ENCODE measurements around the gene CCR7. TPM values are rescaled to one million over a fixed set of nuclear protein-coding genes. Genes with fewer than 3 reads are reported as not detected.

CCR7 gene
- total and polyA plus RNA-seq, 2 of the 8 experiments (the other 6 are each of a cell fraction or from before 2014, with no cell fraction given): 0.12 to 0.17 TPM

- no peak overlapping the region for H3K23ac ChIP-seq (ENCODE audit: insufficient read length)
- no peak overlapping the region for H3K18ac ChIP-seq (ENCODE audit: extremely low read depth, low read length)
- no peaks in the 10 kb centered on the region for H3K9me3 ChIP-seq (ENCODE audit: insufficient read depth in 2 of 2, low read depth in 1 of 2, low read length in 1 of 2)
- H4K8ac ChIP-seq (ENCODE audit: extremely low read depth, insufficient read depth, low read length): no peak overlapping the region
- WGBS, 2 experiments (ENCODE audit: extremely low coverage in 1 of 2, insufficient coverage in 1 of 2, insufficient read length in 1 of 2, insufficient replicate concordance in 2 of 2, low coverage in 1 of 2, low lambda C conversion rate in 2 of 2, missing lambda C conversion rate in 1 of 2): 93% methylated on average over 8 of the region's 8 CpGs; no CpG with 5 or more reads in 1 of the 2 experiments
- no peak overlapping the region for H2BK12ac ChIP-seq (ENCODE audit: low read depth, low read length)
- H3K79me1 ChIP-seq (ENCODE audit: low read depth, low read length): no peaks in the 10 kb centered on the region
- no peak overlapping the region for H3K56ac ChIP-seq (replicated peaks; ENCODE audit: insufficient read length, low read depth, low read length)
- no peak overlapping the region for H3K27ac ChIP-seq (ENCODE audit: low read depth, low read length)
- no peak overlapping the region for H2BK20ac ChIP-seq (ENCODE audit: low read length)
- CTCF ChIA-PET (ENCODE audit: partially characterized antibody): interaction anchor here (1.0 to 5.9 kb wide), 4 partner anchors 9 to 882 kb away, joined by 3 to 32 read pairs (median 4); no protein-coding TSS in a partner anchor
- no peak overlapping the region for H3K4ac ChIP-seq (replicated peaks; ENCODE audit: insufficient read length, low read depth, low read length)
- no peak overlapping the region for H3K14ac ChIP-seq (ENCODE audit: insufficient read length)
- H3K9ac ChIP-seq (replicated peaks in 1 of 4; ENCODE audit: extremely low read depth in 1 of 4, low read depth in 3 of 4, low read length in 3 of 4): no peak overlapping the region
- no peak overlapping the region for H2AFZ ChIP-seq (ENCODE audit: low read length)
- POLR2A ChIA-PET (ENCODE audit: partially characterized antibody): no interaction called here
- no peaks in the 10 kb centered on the region for H4K20me1 ChIP-seq (replicated peaks in 1 of 2; ENCODE audit: control insufficient read depth in 1 of 2, insufficient read depth in 2 of 2, low read length in 2 of 2)
- H2AK5ac ChIP-seq (ENCODE audit: low read depth, low read length): no peak overlapping the region
- DNase-seq (ENCODE audit: low read depth in 1 of 2, low spot score in 2 of 2) (no peak), FAIRE-seq (no peak)
- peaks cover 2 to 7% (median 5%) of the 10 kb centered on the region in 4 experiments for H3K4me1 ChIP-seq (replicated peaks in 1 of 4; ENCODE audit: control insufficient read depth in 3 of 4, insufficient read depth in 4 of 4, low read length in 3 of 4)
- H3K4me2 ChIP-seq (ENCODE audit: insufficient read depth in 1 of 2, low read depth in 2 of 2, low read length in 2 of 2): no peak overlapping the region
- no peaks in the 10 kb centered on the region for H3K36me3 ChIP-seq (ENCODE audit: control insufficient read depth in 2 of 4, insufficient read depth in 4 of 4, low read length in 3 of 4)
- H2BK5ac ChIP-seq (ENCODE audit: low read depth, low read length): no peak overlapping the region
- H3K4me3 ChIP-seq (ENCODE audit: extremely low read depth in 1 of 4, insufficient read depth in 2 of 4, low read depth in 3 of 4, low read length in 4 of 4): no peak overlapping the region
- no peak overlapping the region for H4K5ac ChIP-seq (ENCODE audit: insufficient read length, low read depth, low read length)
- H3K23me2 ChIP-seq (ENCODE audit: low read depth, low read length): no peaks in the 10 kb centered on the region
- no peak overlapping the region for H4K91ac ChIP-seq (replicated peaks; ENCODE audit: insufficient read length, low read length)
- no peak overlapping the region for H2BK120ac ChIP-seq (replicated peaks; ENCODE audit: low read depth, low read length)
- no peaks in the 10 kb centered on the region for H3K79me2 ChIP-seq (ENCODE audit: control insufficient read depth in 1 of 2, insufficient read depth in 2 of 2, low read length in 2 of 2)
- H2BK15ac ChIP-seq (ENCODE audit: low read length): no peak overlapping the region
- no peaks in the 10 kb centered on the region; a peak in 1 of 7 replicates for H3K27me3 ChIP-seq (replicated peaks in 1 of 4; ENCODE audit: control insufficient read depth in 3 of 4, extremely low read depth in 1 of 4, insufficient read depth in 3 of 4, low read length in 3 of 4)
- TF ChIP-seq TAF1 (IDR thresholded peaks at IDR 0.05; ENCODE audit: low read depth, low read length): no peak
- no peak for TF ChIP-seq ASH2L (IDR thresholded peaks at IDR 0.05; ENCODE audit: low read length)
- no peak for TF ChIP-seq NANOG (IDR thresholded peaks at IDR 0.05; ENCODE audit: insufficient read depth, low read depth, low read length, poor library complexity, severe bottlenecking)
- no peak for TF ChIP-seq CHD2 (IDR thresholded peaks at IDR 0.05; ENCODE audit: low read length)
- no peak for TF ChIP-seq RNF2 (IDR thresholded peaks at IDR 0.05; ENCODE audit: borderline replicate concordance, low read depth, low read length, missing control alignments, poor library complexity, severe bottlenecking)
- TF ChIP-seq USF2 (IDR thresholded peaks at IDR 0.05; ENCODE audit: low read length): no peak
- TF ChIP-seq SUZ12 (IDR thresholded peaks at IDR 0.05; ENCODE audit: low read length): no peak
- TF ChIP-seq EP300 (IDR thresholded peaks at IDR 0.05; ENCODE audit: borderline replicate concordance in 1 of 2, low read depth in 2 of 2, low read length in 2 of 2): no peak
- TF ChIP-seq KDM4A (IDR thresholded peaks at IDR 0.05; ENCODE audit: low read depth, low read length, severe bottlenecking): no peak
- no peak for TF ChIP-seq YY1 (IDR thresholded peaks at IDR 0.05; ENCODE audit: low read depth, low read length)
- TF ChIP-seq JUN (IDR thresholded peaks at IDR 0.05; ENCODE audit: low read depth, low read length): no peak
These were observed 39.2 kb upstream of the CCR7 start for GRCh38 chr17:40604327-40605080.
